ENCODE results near the gene LRRC36.

LRRC36 gene

GRCh38 chr16:67392301-67393059, 65.9 kb downstream of the LRRC36 start:
- H3K4me3 ChIP-seq (ENCODE audit: low read length): peak overlapping the region; percentile 39
- no peaks in the 10 kb centered on the region for H3K9me3 ChIP-seq (ENCODE audit: low read length)
- peak overlapping the region; percentile 53 for H2AFZ ChIP-seq (ENCODE audit: low read depth, low read length)
- no peaks in the 10 kb centered on the region for H3K27me3 ChIP-seq (ENCODE audit: insufficient read depth, low read length)
- H3K36me3 ChIP-seq (ENCODE audit: insufficient read depth, low read length): no peaks in the 10 kb centered on the region
- peaks cover 56% of the 10 kb centered on the region for H3K4me1 ChIP-seq (ENCODE audit: insufficient read depth, low read length)

GRCh38 chr16:67393111-67393787, 66.6 kb downstream of the LRRC36 start, which contains the start of gene TPPP3:
TPPP3 (minus strand) TSS chr16:67393498; CDS start chr16:67391111, 2,387 bp downstream.
- peak within 1 kb of the TSS; percentile 39 for H3K4me3 ChIP-seq (ENCODE audit: low read length)
- peaks cover 63% of the 10 kb centered on the region for H3K4me1 ChIP-seq (ENCODE audit: insufficient read depth, low read length)
- H3K9me3 ChIP-seq (ENCODE audit: low read length): no peaks in the 10 kb centered on the region
- no peaks in the 10 kb centered on the region for H3K27me3 ChIP-seq (ENCODE audit: insufficient read depth, low read length)
- H2AFZ ChIP-seq (ENCODE audit: low read depth, low read length): peak within 1 kb of the TSS; percentile 53
- no peaks in the 10 kb centered on the region for H3K36me3 ChIP-seq (ENCODE audit: insufficient read depth, low read length)

GRCh38 chr16:67393788-67394154, 67.2 kb downstream of the LRRC36 start:
- Histone ChIP-seq H3K36me3 (ENCODE audit: insufficient read depth, low read length) (no peaks in the 10 kb centered on the region), H3K9me3 (ENCODE audit: low read length) (no peaks in the 10 kb centered on the region), H2AFZ (ENCODE audit: low read depth, low read length) (peak overlapping the region; percentile 6), H3K4me1 (ENCODE audit: insufficient read depth, low read length) (peaks cover 63% of the 10 kb centered on the region), H3K4me3 (ENCODE audit: low read length) (peak overlapping the region; percentile 10), H3K27me3 (ENCODE audit: insufficient read depth, low read length) (no peaks in the 10 kb centered on the region)

GRCh38 chr16:67394155-67395104, 67.8 kb downstream of the LRRC36 start:
- no peaks in the 10 kb centered on the region for H3K27me3 ChIP-seq (ENCODE audit: insufficient read depth, low read length)

GRCh38 chr16:67395105-67395457, 68.5 kb downstream of the LRRC36 start:
- H2AFZ ChIP-seq (ENCODE audit: low read depth, low read length): no peak overlapping the region
- no peaks in the 10 kb centered on the region for H3K9me3 ChIP-seq (ENCODE audit: low read length)
- no peaks in the 10 kb centered on the region for H3K36me3 ChIP-seq (ENCODE audit: insufficient read depth, low read length)
- H3K27me3 ChIP-seq (ENCODE audit: insufficient read depth, low read length): no peaks in the 10 kb centered on the region
- no peak overlapping the region for H3K4me3 ChIP-seq (ENCODE audit: low read length)
- H3K4me1 ChIP-seq (ENCODE audit: insufficient read depth, low read length): peaks cover 66% of the 10 kb centered on the region

More at GRCh38 chr16:67394155-67395104, 67.8 kb downstream of the LRRC36 start:
- Histone ChIP-seq H3K36me3 (ENCODE audit: insufficient read depth, low read length) (no peaks in the 10 kb centered on the region), H2AFZ (ENCODE audit: low read depth, low read length) (no peak overlapping the region), H3K4me1 (ENCODE audit: insufficient read depth, low read length) (peaks cover 66% of the 10 kb centered on the region), H3K9me3 (ENCODE audit: low read length) (no peaks in the 10 kb centered on the region), H3K4me3 (ENCODE audit: low read length) (no peak overlapping the region)

- Histone ChIP-seq H3K9me3 (ENCODE audit: low read length) (no peaks in the 10 kb centered on the region), H3K4me3 (ENCODE audit: low read length) (no peak overlapping the region), H3K4me1 (ENCODE audit: insufficient read depth, low read length) (peaks cover 66% of the 10 kb centered on the region), H3K36me3 (ENCODE audit: insufficient read depth, low read length) (no peaks in the 10 kb centered on the region), H2AFZ (ENCODE audit: low read depth, low read length) (no peak overlapping the region), H3K27me3 (ENCODE audit: insufficient read depth, low read length) (no peaks in the 10 kb centered on the region)
Measured at GRCh38 chr16:67395458-67396158, 69.0 kb downstream of the LRRC36 start.

- H3K9me3 ChIP-seq (ENCODE audit: low read length): no peaks in the 10 kb centered on the region
- no peaks in the 10 kb centered on the region for H3K36me3 ChIP-seq (ENCODE audit: insufficient read depth, low read length)
- H3K4me1 ChIP-seq (ENCODE audit: insufficient read depth, low read length): peaks cover 60% of the 10 kb centered on the region
- no peaks in the 10 kb centered on the region for H3K27me3 ChIP-seq (ENCODE audit: insufficient read depth, low read length)
- H2AFZ ChIP-seq (ENCODE audit: low read depth, low read length): no peak overlapping the region
- no peak overlapping the region for H3K4me3 ChIP-seq (ENCODE audit: low read length)
Measured at GRCh38 chr16:67396159-67397035, 69.8 kb downstream of the LRRC36 start.

GRCh38 chr16:67397036-67397801, 70.6 kb downstream of the LRRC36 start:
- Histone ChIP-seq H2AFZ (ENCODE audit: low read depth, low read length) (no peak overlapping the region), H3K36me3 (ENCODE audit: insufficient read depth, low read length) (no peaks in the 10 kb centered on the region), H3K9me3 (ENCODE audit: low read length) (no peaks in the 10 kb centered on the region), H3K4me3 (ENCODE audit: low read length) (no peak overlapping the region), H3K4me1 (ENCODE audit: insufficient read depth, low read length) (peaks cover 55% of the 10 kb centered on the region), H3K27me3 (ENCODE audit: insufficient read depth, low read length) (no peaks in the 10 kb centered on the region)

- Histone ChIP-seq H3K4me1 (ENCODE audit: insufficient read depth, low read length) (peaks cover 50% of the 10 kb centered on the region), H2AFZ (ENCODE audit: low read depth, low read length) (no peak overlapping the region), H3K9me3 (ENCODE audit: low read length) (no peaks in the 10 kb centered on the region), H3K36me3 (ENCODE audit: insufficient read depth, low read length) (no peaks in the 10 kb centered on the region), H3K27me3 (ENCODE audit: insufficient read depth, low read length) (no peaks in the 10 kb centered on the region), H3K4me3 (ENCODE audit: low read length) (no peak overlapping the region)
Measured at GRCh38 chr16:67397812-67398545, 71.4 kb downstream of the LRRC36 start.

GRCh38 chr16:67398546-67399217, 72.1 kb downstream of the LRRC36 start:
- peaks cover 45% of the 10 kb centered on the region for H3K4me1 ChIP-seq (ENCODE audit: insufficient read depth, low read length)

More at GRCh38 chr16:67398546-67399217, 72.1 kb downstream of the LRRC36 start:
- Histone ChIP-seq H3K9me3 (ENCODE audit: low read length) (no peaks in the 10 kb centered on the region), H3K4me3 (ENCODE audit: low read length) (no peak overlapping the region), H3K36me3 (ENCODE audit: insufficient read depth, low read length) (no peaks in the 10 kb centered on the region), H3K27me3 (ENCODE audit: insufficient read depth, low read length) (no peaks in the 10 kb centered on the region), H2AFZ (ENCODE audit: low read depth, low read length) (no peak overlapping the region)
